Measurements from ENCODE around the gene ZNF629.

The ZNF629 gene

GRCh38 chr16:30784215-30784614 is 2.8 kb downstream of the ZNF629 start:
- no peak for DNase-seq (ENCODE audit: low read depth)
- no peak for TF ChIP-seq CTCF (conservative IDR thresholded peaks at IDR 0.05; ENCODE audit: low read length)
- no peak overlapping the region for H3K4me3 ChIP-seq (ENCODE audit: low read length)

- DNase-seq (ENCODE audit: low read depth): no peak
- TF ChIP-seq CTCF (conservative IDR thresholded peaks at IDR 0.05; ENCODE audit: low read length): no peak
- H3K4me3 ChIP-seq (ENCODE audit: low read length): no peak overlapping the region
Measured at GRCh38 chr16:30783280-30784109, 3.5 kb downstream of the ZNF629 start.

GRCh38 chr16:30782486-30783279 is 4.3 kb downstream of the ZNF629 start:
- H3K4me3 ChIP-seq (ENCODE audit: low read length): no peak overlapping the region
- TF ChIP-seq CTCF (conservative IDR thresholded peaks at IDR 0.05; ENCODE audit: low read length): no peak
- DNase-seq (ENCODE audit: low read depth): no peak

- no peak overlapping the region for H3K4me3 ChIP-seq (ENCODE audit: low read length)
- no peak for TF ChIP-seq CTCF (conservative IDR thresholded peaks at IDR 0.05; ENCODE audit: low read length)
- no peak for DNase-seq (ENCODE audit: low read depth)
Measured at GRCh38 chr16:30780549-30780948, 6.5 kb downstream of the ZNF629 start.

GRCh38 chr16:30780021-30780420 is 7.0 kb downstream of the ZNF629 start:
- no peak for TF ChIP-seq CTCF (conservative IDR thresholded peaks at IDR 0.05; ENCODE audit: low read length)
- DNase-seq (ENCODE audit: low read depth): no peak

GRCh38 chr16:30779596-30779995 is 7.4 kb downstream of the ZNF629 start:
- H3K4me3 ChIP-seq (ENCODE audit: low read length): no peak overlapping the region
- TF ChIP-seq CTCF (conservative IDR thresholded peaks at IDR 0.05; ENCODE audit: low read length): no peak
- DNase-seq (ENCODE audit: low read depth): no peak

More at GRCh38 chr16:30780021-30780420, 7.0 kb downstream of the ZNF629 start:
- no peak overlapping the region for H3K4me3 ChIP-seq (ENCODE audit: low read length)
